ENCODE data around the gene RASAL2.

DNA sequence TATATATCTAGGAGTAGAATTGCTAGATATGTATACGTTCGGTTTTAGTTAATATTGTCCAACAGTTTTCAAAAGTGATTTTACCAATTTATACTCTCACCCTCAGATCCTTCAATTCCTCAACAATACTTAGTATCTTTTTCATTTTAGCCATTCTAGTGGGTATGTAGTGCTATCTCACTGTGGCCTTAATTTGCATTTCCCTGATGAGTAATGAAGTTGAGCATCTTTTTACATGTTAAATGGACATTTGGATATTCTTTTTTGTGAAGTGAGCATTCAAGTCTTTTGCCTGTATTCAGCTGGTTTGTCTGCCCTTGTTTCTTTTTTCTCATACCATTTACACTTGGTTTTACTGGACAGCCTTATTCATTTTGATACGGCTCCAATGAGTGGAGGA is 172.2 kb downstream of the RASAL2 start:
- TF ChIP-seq, protein P1, sequence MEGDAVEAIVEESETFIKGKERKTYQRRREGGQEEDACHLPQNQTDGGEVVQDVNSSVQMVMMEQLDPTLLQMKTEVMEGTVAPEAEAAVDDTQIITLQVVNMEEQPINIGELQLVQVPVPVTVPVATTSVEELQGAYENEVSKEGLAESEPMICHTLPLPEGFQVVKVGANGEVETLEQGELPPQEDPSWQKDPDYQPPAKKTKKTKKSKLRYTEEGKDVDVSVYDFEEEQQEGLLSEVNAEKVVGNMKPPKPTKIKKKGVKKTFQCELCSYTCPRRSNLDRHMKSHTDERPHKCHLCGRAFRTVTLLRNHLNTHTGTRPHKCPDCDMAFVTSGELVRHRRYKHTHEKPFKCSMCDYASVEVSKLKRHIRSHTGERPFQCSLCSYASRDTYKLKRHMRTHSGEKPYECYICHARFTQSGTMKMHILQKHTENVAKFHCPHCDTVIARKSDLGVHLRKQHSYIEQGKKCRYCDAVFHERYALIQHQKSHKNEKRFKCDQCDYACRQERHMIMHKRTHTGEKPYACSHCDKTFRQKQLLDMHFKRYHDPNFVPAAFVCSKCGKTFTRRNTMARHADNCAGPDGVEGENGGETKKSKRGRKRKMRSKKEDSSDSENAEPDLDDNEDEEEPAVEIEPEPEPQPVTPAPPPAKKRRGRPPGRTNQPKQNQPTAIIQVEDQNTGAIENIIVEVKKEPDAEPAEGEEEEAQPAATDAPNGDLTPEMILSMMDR (conservative IDR thresholded peaks at IDR 0.05 in 1 of 2, IDR thresholded peaks at IDR 0.05 in 1 of 2; ENCODE audit: low read depth in 1 of 2, low read length in 2 of 2) = no peak
- no peak for TF ChIP-seq EZH2 (IDR thresholded peaks at IDR 0.05; ENCODE audit: low read length, missing control alignments)
